Measurements from ENCODE around the gene OPCML.

- TF ChIP-seq, protein P1, sequence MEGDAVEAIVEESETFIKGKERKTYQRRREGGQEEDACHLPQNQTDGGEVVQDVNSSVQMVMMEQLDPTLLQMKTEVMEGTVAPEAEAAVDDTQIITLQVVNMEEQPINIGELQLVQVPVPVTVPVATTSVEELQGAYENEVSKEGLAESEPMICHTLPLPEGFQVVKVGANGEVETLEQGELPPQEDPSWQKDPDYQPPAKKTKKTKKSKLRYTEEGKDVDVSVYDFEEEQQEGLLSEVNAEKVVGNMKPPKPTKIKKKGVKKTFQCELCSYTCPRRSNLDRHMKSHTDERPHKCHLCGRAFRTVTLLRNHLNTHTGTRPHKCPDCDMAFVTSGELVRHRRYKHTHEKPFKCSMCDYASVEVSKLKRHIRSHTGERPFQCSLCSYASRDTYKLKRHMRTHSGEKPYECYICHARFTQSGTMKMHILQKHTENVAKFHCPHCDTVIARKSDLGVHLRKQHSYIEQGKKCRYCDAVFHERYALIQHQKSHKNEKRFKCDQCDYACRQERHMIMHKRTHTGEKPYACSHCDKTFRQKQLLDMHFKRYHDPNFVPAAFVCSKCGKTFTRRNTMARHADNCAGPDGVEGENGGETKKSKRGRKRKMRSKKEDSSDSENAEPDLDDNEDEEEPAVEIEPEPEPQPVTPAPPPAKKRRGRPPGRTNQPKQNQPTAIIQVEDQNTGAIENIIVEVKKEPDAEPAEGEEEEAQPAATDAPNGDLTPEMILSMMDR (IDR thresholded peaks at IDR 0.05): no peak
- no peak for TF ChIP-seq EZH2 (IDR thresholded peaks at IDR 0.05; ENCODE audit: borderline replicate concordance, insufficient read depth, low read depth, low read length, poor library complexity, severe bottlenecking)
Observed at GRCh38 chr11:132576706-132577105, 955.6 kb downstream of the OPCML start.
